HepG2 (cell line): ENCODE data around the gene PTPN12. TPM values are rescaled to one million over a fixed set of nuclear protein-coding genes. Genes with fewer than 3 reads are reported as not detected.

Source experiments
- ATAC-seq: fragments of 200-7000 bp; cut with Tn5 transposase; 3 replicates; pipeline ENCODE4 v1.9.1; 2020; ENCODE audit warnings: mild to moderate bottlenecking, moderate library complexity
- BruUV-seq: library from RNA; stranded (reverse); fragments of 400-500 nt; replicated peaks from 2 replicates; lab custom pipeline; 2021; lab: Mats Ljungman, UMichigan
- CTCF ChIA-PET: fragments of 300-600 bp; formaldehyde crosslinking; extraction: SDS; loops from one replicate; lab custom pipeline; 2021; ENCODE audit warnings: low total read pairs, inconsistent platforms, low intra/inter-chr PET ratio; lab: Yijun Ruan, JAX
- POLR2A ChIA-PET: fragments of 350-600 bp; sonication (Branson Sonifier 250); formaldehyde crosslinking; loops from one replicate; lab custom pipeline; 2020; ENCODE audit warnings: antibody characterized with exemption, inconsistent platforms; lab: Yijun Ruan, JAX
- DNase-seq: peaks from one replicate; pipeline ENCODE4 v3.0.0-alpha.2; 2015; ENCODE audit warnings: low spot score
- FAIRE-seq: peaks from 3 replicates; lab custom pipeline; 2011; peaks lifted over from hg19 to GRCh38; lab: Jason Lieb, UNC
- H2AFZ ChIP-seq: one replicate; pipeline ENCODE4 v1.6.1; 2011; ENCODE audit warnings: low read length, inconsistent platforms
- H3K27ac ChIP-seq: fragments of 300-600 bp; 3 replicates; pipeline ENCODE4 v1.8.0; 2011; ENCODE audit warnings: mixed run types, mild to moderate bottlenecking, mixed read lengths, low read length, inconsistent platforms; ENCODE audit not compliant: insufficient read depth; ENCODE audit errors: extremely low read length
- H3K27me3 ChIP-seq, 2 experiments: fragments of 200-600 bp in 1 of 2; 2 replicates in 1 of 2; 3 replicates in 1 of 2; pipeline versions ENCODE4 v1.6.0 to v1.8.0; 2011; ENCODE audit warnings: low read length in 2 of 2, mild to moderate bottlenecking in 2 of 2, moderate library complexity in 2 of 2, inconsistent platforms in 1 of 2; ENCODE audit not compliant: insufficient read depth in 2 of 2, control insufficient read depth in 1 of 2
- H3K36me3 ChIP-seq, 2 experiments: fragments of 200-600 bp in 1 of 2; replicated peaks in 1 of 2; 2 replicates in 1 of 2; 3 replicates in 1 of 2; pipeline versions ENCODE4 v1.5.1 to v1.8.0; 2011; ENCODE audit warnings: low read length in 2 of 2, inconsistent platforms in 1 of 2; ENCODE audit not compliant: insufficient read depth in 2 of 2, control insufficient read depth in 1 of 2
- H3K4me1 ChIP-seq: 2 replicates; pipeline ENCODE4 v1.5.1; 2012; ENCODE audit warnings: low read length, inconsistent platforms; ENCODE audit not compliant: insufficient read depth
- H3K4me2 ChIP-seq: 2 replicates; pipeline ENCODE4 v1.6.0; 2011; ENCODE audit warnings: low read depth, low read length, inconsistent platforms
- H3K4me3 ChIP-seq, 3 experiments: fragments of 200-600 bp in 1 of 3; sonication (generic), shearing (Covaris generic) in 1 of 3; replicated peaks in 1 of 3; 2 replicates each; pipeline ENCODE4 v1.5.1; 2011 to 2016; ENCODE audit warnings: low read length in 3 of 3, inconsistent platforms in 2 of 3, low read depth in 2 of 3, mild to moderate bottlenecking in 2 of 3, control low read depth in 1 of 3, mixed read lengths in 1 of 3; ENCODE audit not compliant: insufficient read depth in 1 of 3
- H3K79me2 ChIP-seq: one replicate; pipeline ENCODE4 v1.6.1; 2011; ENCODE audit warnings: low read length, inconsistent platforms; ENCODE audit not compliant: insufficient read depth
- H3K9ac ChIP-seq: 2 replicates; pipeline ENCODE4 v1.6.0; 2011; ENCODE audit warnings: mild to moderate bottlenecking, low read depth, low read length, inconsistent platforms; ENCODE audit not compliant: insufficient read depth
- H3K9me3 ChIP-seq: 2 replicates; pipeline ENCODE4 v1.5.1; 2012; ENCODE audit warnings: mild to moderate bottlenecking, low read length
- H4K20me1 ChIP-seq: 2 replicates; pipeline ENCODE4 v1.6.0; 2011; ENCODE audit warnings: inconsistent platforms, mild to moderate bottlenecking, low read length, moderate library complexity; ENCODE audit not compliant: insufficient read depth
- ATF7-NPFF ChIP-seq: sonication (generic); formaldehyde crosslinking; IDR thresholded peaks from 2 replicates; pipeline ENCODE4 v1.8.1; 2023; ENCODE audit warnings: mild to moderate bottlenecking, low read depth, missing genetic modification reagents, moderate library complexity
- DNMT3B ChIP-seq: conservative IDR thresholded peaks from 2 replicates; pipeline ENCODE4 v1.6.1; 2016; ENCODE audit warnings: missing biosample characterization, control low read depth
- FOXP4 ChIP-seq: sonication (generic); formaldehyde crosslinking; IDR thresholded peaks from 2 replicates; pipeline ENCODE4 v1.4.0; 2020; ENCODE audit warnings: missing genetic modification reagents
- HMGA1 ChIP-seq: sonication (generic); formaldehyde crosslinking; conservative IDR thresholded peaks from 2 replicates; pipeline ENCODE4 v1.4.0; 2020; ENCODE audit warnings: missing genetic modification reagents
- KAT7 ChIP-seq: IDR thresholded peaks from 2 replicates; pipeline ENCODE4 v1.6.1; 2018; ENCODE audit warnings: borderline replicate concordance, missing compliant biosample characterization
- NPAS2 ChIP-seq: sonication (generic); formaldehyde crosslinking; IDR thresholded peaks from 2 replicates; pipeline ENCODE4 v1.8.0; 2022; ENCODE audit warnings: mild to moderate bottlenecking, missing genetic modification reagents, borderline replicate concordance
- PRDM4 ChIP-seq: sonication (generic); formaldehyde crosslinking; IDR thresholded peaks from 2 replicates; pipeline ENCODE4 v1.9.0; 2021; ENCODE audit warnings: missing genetic modification reagents, borderline replicate concordance
- SNAPC5 ChIP-seq: sonication (generic); formaldehyde crosslinking; IDR thresholded peaks from 2 replicates; pipeline ENCODE4 v1.8.1; 2023; ENCODE audit warnings: mild to moderate bottlenecking, missing genetic modification reagents, borderline replicate concordance
- STAT5B ChIP-seq: sonication (generic); formaldehyde crosslinking; IDR thresholded peaks from 2 replicates; pipeline ENCODE4 v1.4.0; 2020; ENCODE audit warnings: missing genetic modification reagents
- ZNF557 ChIP-seq: sonication (generic); formaldehyde crosslinking; IDR thresholded peaks from 2 replicates; pipeline ENCODE4 v1.4.0; 2020; ENCODE audit warnings: missing genetic modification reagents
- ZNF605 ChIP-seq: sonication (generic); formaldehyde crosslinking; IDR thresholded peaks from 2 replicates; pipeline ENCODE4 v1.8.0; 2022; ENCODE audit warnings: mild to moderate bottlenecking, missing genetic modification reagents
- ZNF652 ChIP-seq: IDR thresholded peaks from 2 replicates; pipeline ENCODE4 v1.6.1; 2016; ENCODE audit warnings: low read depth, borderline replicate concordance
- ZNF883 ChIP-seq: sonication (generic); formaldehyde crosslinking; IDR thresholded peaks from 2 replicates; pipeline ENCODE4 v1.5.1; 2020; ENCODE audit warnings: mild to moderate bottlenecking, missing genetic modification reagents; ENCODE audit errors: not compliant biosample characterization
- ZSCAN20 ChIP-seq: sonication (generic); formaldehyde crosslinking; IDR thresholded peaks from 2 replicates; pipeline ENCODE4 v1.4.0; 2020; ENCODE audit warnings: missing genetic modification reagents, mild to moderate bottlenecking, borderline replicate concordance
- WGBS: methylation state at CpG from one replicate; pipeline ENCODE4 v1.1.6; 2017; ENCODE audit warnings: low lambda C conversion rate; 5-methylcytosine and 5-hydroxymethylcytosine counted together
- in situ Hi-C: cut with HindIII; loops from 2 replicates; pipeline ENCODE4 v1.10.0; 2017; ENCODE audit warnings: low pct_unique_long_range_greater_than_20kb; ENCODE audit not compliant: extremely low pct_ligation_motif_present
- intact Hi-C: fragments of 100-400 bp; cut with micrococcal nuclease; formaldehyde crosslinking; loops from one replicate; pipeline ENCODE4 v1.10.0; 2022; ENCODE audit not compliant: unreplicated experiment
- polyA plus RNA-seq, 8 experiments: library from polyadenylated mRNA; depleted of rRNA in 3 of 8; stranded (reverse) in 7 of 8; unstranded in 1 of 8; fragments of >200 nt; fragmentation: Illumina TruSeq in 4 of 8; extraction: Trizol in 4 of 8; gene quantifications; 2 replicates each; pipeline versions ENCODE4 v1.2.1 to v1.2.3, GENCODE V29; 2011 to 2016; ENCODE audit warnings: low read depth in 4 of 8, missing spikeins in 1 of 8, mixed read lengths in 1 of 8; ENCODE audit not compliant: insufficient read depth in 1 of 8
- total RNA-seq, 5 experiments: library from RNA; depleted of rRNA; stranded (reverse); fragments of >200 nt; fragmentation: Illumina TruSeq; extraction: Trizol; gene quantifications; 2 replicates each; pipeline ENCODE4 v1.2.3, GENCODE V29; 2016; ENCODE audit warnings: low read depth in 1 of 5

PTPN12 gene
- total and polyA plus RNA-seq, 2 of the 13 experiments (the other 11 are each of a cell fraction or from before 2014, with no cell fraction given): 22.9 to 56.8 TPM

GRCh38 chr7:77543910-77544309, 6.8 kb downstream of the PTPN12 start:
- intact Hi-C loops (no loop called here), in situ Hi-C loops (no loop called here)
- CTCF ChIA-PET: no interaction called here
- TF ChIP-seq ZNF605 (CRISPR knock-in tag) (no peak), KAT7 (no peak), PRDM4 (CRISPR knock-in tag) (no peak), FOXP4 (CRISPR knock-in tag) (no peak), ZNF557 (CRISPR knock-in tag) (no peak), ZNF883 (CRISPR knock-in tag) (no peak), DNMT3B (no peak), ZNF652 (CRISPR knock-in tag) (no peak), ZSCAN20 (CRISPR knock-in tag) (no peak), STAT5B (CRISPR knock-in tag) (no peak), ATF7-NPFF (CRISPR knock-in tag) (no peak), SNAPC5 (CRISPR knock-in tag) (no peak), HMGA1 (CRISPR knock-in tag) (no peak), NPAS2 (CRISPR knock-in tag) (no peak)
- no TSS peak for BruUV-seq
- POLR2A ChIA-PET: no interaction called here
- no peaks in the 10 kb centered on the region for H3K9me3 ChIP-seq
- DNase-seq (no peak), ATAC-seq (no peak), FAIRE-seq (no peak)
- H3K27me3 ChIP-seq: no peaks in the 10 kb centered on the region
- peaks cover 85% of the 10 kb centered on the region for H4K20me1 ChIP-seq
- H3K27ac ChIP-seq: no peak overlapping the region
- no peak overlapping the region for H3K4me3 ChIP-seq
- H2AFZ ChIP-seq: no peak overlapping the region
- 93% methylated on average over 4 of the region's 4 CpGs for WGBS
- peaks cover 0 to 4% of the 10 kb centered on the region in 2 experiments; a peak in 1 of 5 replicates for H3K36me3 ChIP-seq
- H3K9ac ChIP-seq: no peak overlapping the region
- H3K4me1 ChIP-seq: peaks cover 68% of the 10 kb centered on the region
- peaks cover 99% of the 10 kb centered on the region for H3K79me2 ChIP-seq
- H3K4me2 ChIP-seq: no peak overlapping the region
